NCI-H2227 treated with DMSO at 0.1 percent for 48 hours (cell line): ENCODE data around the gene DDX23.

Experiments
- DNase-seq: peaks from one replicate; lab custom pipeline; 2025; lab: John Stamatoyannopoulos, UW

DDX23 gene

GRCh38 chr12:48795550-48796455 is 56.2 kb downstream of the DDX23 start:
- peak; percentile 74 for DNase-seq

DNA sequence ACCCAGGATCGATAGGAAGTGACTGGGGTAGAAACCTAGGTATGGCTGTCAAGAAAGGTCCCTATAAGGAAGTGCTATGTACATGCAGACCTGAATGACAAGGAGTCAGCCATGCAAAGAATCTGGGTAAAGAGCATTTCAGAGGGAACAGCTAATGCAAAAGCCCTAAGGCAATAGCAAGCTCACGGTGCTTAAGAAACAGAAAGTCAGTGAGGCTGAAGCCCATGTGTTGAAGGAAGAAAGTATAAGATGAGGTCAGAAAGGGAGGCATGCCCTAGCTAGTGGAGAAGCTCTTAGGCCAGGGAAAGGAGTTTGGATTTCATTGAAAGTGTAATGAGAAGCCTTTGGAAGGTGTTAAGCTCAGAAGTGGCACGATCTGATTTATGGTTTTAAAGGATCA is 57.1 kb downstream of the DDX23 start:
- no peak for DNase-seq

DNA sequence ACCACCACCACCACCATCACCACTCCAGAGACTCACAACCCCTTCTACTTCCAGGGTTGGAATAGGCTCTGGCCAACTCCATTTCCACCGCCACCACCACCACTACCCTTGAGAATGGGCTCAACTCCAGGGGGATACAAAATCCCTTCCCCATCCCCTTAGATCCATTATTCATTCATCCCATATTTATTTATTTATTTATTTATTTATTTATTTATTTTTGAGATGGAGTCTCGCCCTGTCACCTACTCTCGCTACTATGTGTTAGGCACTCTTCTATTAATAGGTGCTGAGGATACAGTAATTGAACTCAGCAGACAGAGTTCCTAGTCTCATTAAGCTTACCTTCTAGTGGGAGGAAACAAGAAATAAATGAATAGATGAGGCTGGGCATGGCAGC is 58.3 kb downstream of the DDX23 start:
- no peak for DNase-seq

GRCh38 chr12:48789858-48790326 is 62.1 kb downstream of the DDX23 start:
- DNase-seq: no peak

- DNase-seq: no peak
Measured at GRCh38 chr12:48788854-48789775, 62.8 kb downstream of the DDX23 start, which contains the start of gene ADCY6. ADCY6 (minus strand) TSS chr12:48789089; CDS start chr12:48783434, 5,655 bp downstream.

DNA sequence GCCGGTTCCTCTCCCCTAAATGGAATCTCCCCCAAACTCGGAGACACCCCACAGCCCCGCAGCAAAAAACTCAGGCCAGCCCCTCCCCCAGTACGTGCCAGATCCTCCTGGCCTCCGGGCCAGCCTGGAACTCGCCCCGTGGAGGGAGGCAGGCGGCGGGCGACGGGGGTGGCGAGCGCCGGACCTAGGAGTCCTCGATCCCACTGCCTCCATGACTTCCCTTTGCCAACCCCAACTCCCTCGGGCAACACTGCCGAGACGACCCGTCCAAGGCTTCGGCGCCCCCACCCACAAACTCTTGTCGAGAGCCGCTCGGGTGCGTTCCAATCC is 63.5 kb downstream of the DDX23 start:
- DNase-seq: no peak

DNA sequence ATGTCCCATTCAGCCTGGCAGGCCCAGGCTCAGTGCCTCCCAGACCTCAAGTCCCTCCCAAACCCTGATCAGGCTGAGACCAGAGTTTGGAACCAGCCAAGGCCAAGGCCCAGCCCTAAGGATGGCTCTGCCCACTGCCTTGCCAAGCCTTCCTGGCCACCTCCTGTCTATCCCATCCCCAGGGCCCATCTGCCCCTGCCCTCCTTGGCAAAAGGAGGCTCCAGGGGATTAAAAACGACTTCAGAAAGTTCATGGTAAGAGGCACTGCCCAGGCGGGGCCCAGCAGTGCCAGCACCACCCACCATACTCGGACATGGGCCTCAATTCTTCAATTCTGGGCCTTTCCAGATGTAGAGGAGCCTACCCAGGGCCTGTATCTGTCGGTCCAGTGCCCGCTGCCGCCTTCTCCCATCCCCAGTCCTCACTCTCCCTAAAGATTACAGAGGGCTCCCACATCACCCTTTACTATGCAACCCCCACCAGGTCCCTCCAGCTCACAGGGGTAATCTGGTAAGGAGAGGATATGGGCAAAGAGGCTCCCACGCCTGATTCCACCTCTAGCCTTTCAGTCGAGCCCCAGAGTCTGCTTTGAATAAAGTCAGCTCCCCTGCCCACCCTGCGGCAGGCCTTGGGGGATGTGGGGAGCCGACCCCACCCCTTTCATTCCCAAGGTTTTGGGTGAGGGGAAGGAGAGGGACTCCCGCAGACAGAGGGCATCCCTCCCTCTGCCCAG is 64.0 kb downstream of the DDX23 start:
- no peak for DNase-seq

- DNase-seq: no peak
Measured at GRCh38 chr12:48786591-48787544, 65.1 kb downstream of the DDX23 start.

- DNase-seq: no peak
Measured at GRCh38 chr12:48783432-48783831, 68.5 kb downstream of the DDX23 start.

DNA sequence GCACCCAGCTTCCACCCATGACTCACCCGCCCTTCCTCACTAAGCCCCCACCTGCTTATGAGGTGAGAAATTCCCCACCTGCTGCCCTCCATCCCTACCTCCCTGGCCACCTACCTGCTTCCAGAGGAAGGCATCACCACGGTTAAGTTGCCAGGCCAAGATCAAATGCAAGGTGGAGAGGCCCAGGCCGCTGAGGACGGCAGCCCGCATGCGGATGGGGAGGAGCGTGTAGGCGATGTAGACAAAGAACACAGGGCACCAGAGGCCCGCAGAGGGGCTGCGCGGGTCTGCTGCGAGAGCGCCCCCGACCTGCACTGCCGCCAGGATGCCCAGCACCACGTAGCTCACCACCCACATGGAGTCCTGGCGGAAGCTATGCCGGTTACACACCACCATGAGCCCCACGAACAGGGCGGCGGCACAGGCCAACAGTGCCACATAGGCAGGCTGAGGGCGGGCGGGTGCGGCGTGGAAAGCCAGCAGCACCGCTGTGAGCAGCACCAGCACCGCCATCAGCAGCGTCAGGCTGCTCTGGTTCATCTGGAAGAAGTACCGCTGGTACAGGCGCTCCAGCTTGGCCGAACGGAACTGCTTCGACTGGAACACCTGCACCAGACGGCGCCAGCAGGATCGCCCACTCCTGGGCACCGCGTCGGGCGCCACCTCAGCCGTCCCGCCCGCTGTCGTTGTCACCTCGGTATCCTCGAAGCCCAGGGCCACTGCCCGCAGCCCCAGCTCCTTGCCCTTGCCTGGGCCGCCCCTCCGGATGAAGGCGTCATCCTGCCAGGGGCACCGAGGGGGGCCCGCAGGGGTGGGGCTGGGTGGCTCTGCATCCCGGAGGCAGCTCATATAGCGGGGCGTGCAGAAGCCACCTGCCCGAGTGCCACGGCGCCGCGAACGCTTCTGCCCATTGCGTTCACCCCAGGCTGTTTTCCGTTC is 69.2 kb downstream of the DDX23 start:
- no peak for DNase-seq

GRCh38 chr12:48781750-48782456 is 70.1 kb downstream of the DDX23 start:
- no peak for DNase-seq

GRCh38 chr12:48780381-48781025 is 71.5 kb downstream of the DDX23 start:
- DNase-seq: no peak

- no peak for DNase-seq
Measured at GRCh38 chr12:48779869-48780268, 72.1 kb downstream of the DDX23 start.
